D721Med (cell line): ENCODE data around the gene CNPY1.

Experiments used
- DNase-seq: peaks from one replicate; pipeline ENCODE4 v3.0.0; 2011; ENCODE audit warnings: low spot score; ENCODE audit not compliant: insufficient read length
- FAIRE-seq: peaks from 2 replicates; lab custom pipeline; 2011; peaks lifted over from hg19 to GRCh38; lab: Jason Lieb, UNC
- CTCF ChIP-seq: IDR thresholded peaks from 2 replicates; pipeline ENCODE4 v1.5.1; 2012; ENCODE audit warnings: mild to moderate bottlenecking, control low read depth; ENCODE audit not compliant: insufficient read depth; ENCODE audit errors: missing control alignments

CNPY1 gene

DNA sequence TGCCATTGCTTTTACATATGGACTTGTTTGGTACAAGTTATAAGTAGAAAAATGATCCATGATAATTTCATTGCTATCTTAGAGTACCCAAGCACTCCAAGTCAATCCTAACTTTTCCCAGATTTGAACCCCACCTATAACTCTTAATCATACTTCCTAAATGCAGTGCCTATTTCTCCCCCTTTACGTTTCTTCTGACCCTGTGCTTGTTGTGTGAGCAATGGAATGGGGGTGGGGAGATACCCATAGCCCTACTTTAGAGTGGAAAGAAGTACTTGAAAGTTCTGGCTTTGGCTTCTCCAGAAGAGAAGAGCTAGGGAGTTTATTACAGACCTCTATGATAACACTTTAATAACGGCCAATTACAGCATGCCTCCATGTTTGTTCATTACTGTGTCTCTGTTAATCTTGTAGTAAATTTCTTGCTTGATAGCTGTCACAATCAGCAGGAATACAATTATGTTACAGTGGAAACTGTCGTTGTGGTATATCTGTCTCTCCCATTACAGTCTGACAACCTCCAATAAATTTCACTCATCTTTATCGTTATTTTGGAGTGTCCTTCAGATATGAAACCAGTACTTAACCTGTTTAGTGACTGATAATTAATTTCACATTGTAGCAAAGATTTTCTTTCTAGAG lies 34.0 kb downstream of the CNPY1 start:
- no peak for TF ChIP-seq CTCF
- DNase-seq (no peak), FAIRE-seq (no peak)

GRCh38 chr7:155511702-155511996 lies 34.7 kb downstream of the CNPY1 start:
- no peak for TF ChIP-seq CTCF
- FAIRE-seq = no peak
- DNase-seq = no peak

DNA sequence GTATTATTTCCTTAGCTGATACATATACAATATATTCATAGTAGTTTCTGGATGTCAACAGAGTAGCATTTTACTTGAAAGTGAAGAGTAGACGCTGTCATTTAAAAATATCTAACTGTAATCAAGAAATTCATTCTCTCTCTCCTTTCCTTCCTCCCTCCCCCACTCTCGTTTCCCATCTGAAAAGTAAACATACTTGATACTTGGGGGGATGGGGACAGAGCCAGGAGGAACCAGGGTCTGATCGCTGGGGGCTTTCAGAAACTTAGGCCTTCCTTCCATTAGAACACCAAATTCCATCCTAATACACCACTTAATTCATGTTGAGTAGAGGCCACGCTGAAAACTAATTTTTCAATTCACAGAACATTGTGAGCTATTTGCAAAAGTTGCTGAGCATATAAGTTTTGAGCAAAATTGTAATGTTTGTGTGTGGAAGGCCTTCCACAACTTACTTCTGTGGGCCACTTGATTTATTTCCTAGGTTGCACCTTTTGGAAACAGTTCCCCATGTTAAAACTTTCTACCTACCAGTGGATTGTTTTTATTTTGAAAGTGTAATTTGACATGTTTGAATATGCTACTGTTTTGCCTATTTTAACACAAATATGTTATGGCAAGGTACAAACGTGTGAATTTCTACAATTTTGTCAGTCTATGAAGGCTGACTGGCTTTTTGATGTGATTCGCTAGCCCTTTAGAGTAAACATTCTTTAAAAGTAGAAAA lies 35.2 kb downstream of the CNPY1 start:
- DNase-seq (no peak), FAIRE-seq (no peak)
- no peak for TF ChIP-seq CTCF

GRCh38 chr7:155509725-155510551 lies 36.4 kb downstream of the CNPY1 start:
- no peak for TF ChIP-seq CTCF
- FAIRE-seq (no peak), DNase-seq (no peak)

- TF ChIP-seq CTCF = no peak
- FAIRE-seq (no peak), DNase-seq (no peak)
Measured at GRCh38 chr7:155509359-155509724, 37.0 kb downstream of the CNPY1 start.

DNA sequence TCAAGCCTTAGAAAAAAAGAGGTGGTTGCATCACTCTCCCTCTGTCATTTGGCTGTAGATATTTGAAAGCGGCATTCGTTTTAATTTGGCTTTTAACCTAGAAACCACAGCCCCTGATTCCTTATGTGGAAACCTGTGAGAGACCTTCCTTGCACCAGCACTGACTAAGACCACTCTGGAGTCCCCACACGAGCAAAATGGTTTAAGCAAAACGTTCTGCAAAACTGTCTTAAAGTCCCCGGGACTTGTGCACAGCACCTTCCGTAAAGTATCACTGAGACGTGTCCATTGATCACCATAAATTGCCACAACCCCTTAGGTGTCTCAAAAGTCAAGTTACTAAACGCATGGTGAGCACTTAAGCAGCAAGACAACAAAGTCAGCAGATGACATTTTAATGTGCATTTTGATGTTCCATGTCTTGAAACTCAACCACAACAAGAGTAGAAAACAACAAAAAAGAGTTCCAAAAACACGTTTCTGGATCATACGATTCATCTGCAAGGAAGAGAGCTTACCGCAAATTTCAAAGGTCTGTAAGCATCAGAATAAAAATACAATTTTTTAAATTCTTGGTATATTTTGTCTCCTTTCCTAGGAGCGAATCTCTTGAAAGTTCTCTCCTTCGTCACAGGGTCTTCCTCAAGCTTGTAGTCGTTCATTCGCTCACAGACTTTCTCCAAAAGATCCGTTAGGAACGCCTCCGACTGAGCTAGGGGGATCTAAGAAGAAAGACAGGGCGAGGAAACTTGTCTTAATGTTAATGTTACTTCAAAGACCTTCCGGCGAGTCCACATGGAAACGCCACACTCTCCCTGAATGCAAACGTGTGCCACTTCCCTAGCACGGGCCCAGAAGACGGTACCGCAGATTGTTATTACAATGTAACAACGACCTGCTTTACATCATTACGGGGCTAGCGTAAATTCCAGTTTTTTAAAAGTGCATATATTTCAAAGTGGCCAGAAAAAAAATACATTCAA lies 37.7 kb downstream of the CNPY1 start:
- TF ChIP-seq CTCF = no peak
- FAIRE-seq (no peak), DNase-seq (no peak)
